GM12801 (cell line): ENCODE data around the gene HK2.

Experiments
- TF ChIP-seq, protein P1 (sequence below): IDR thresholded peaks from one replicate; pipeline ENCODE4 v1.5.1; 2011; ENCODE audit warnings: control low read depth; ENCODE audit not compliant: insufficient read length; ENCODE audit errors: extremely low read depth

HK2 gene

GRCh38 chr2:74908748-74909444, 75.0 kb downstream of the HK2 start:
- TF ChIP-seq, protein P1, sequence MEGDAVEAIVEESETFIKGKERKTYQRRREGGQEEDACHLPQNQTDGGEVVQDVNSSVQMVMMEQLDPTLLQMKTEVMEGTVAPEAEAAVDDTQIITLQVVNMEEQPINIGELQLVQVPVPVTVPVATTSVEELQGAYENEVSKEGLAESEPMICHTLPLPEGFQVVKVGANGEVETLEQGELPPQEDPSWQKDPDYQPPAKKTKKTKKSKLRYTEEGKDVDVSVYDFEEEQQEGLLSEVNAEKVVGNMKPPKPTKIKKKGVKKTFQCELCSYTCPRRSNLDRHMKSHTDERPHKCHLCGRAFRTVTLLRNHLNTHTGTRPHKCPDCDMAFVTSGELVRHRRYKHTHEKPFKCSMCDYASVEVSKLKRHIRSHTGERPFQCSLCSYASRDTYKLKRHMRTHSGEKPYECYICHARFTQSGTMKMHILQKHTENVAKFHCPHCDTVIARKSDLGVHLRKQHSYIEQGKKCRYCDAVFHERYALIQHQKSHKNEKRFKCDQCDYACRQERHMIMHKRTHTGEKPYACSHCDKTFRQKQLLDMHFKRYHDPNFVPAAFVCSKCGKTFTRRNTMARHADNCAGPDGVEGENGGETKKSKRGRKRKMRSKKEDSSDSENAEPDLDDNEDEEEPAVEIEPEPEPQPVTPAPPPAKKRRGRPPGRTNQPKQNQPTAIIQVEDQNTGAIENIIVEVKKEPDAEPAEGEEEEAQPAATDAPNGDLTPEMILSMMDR: no peak

DNA sequence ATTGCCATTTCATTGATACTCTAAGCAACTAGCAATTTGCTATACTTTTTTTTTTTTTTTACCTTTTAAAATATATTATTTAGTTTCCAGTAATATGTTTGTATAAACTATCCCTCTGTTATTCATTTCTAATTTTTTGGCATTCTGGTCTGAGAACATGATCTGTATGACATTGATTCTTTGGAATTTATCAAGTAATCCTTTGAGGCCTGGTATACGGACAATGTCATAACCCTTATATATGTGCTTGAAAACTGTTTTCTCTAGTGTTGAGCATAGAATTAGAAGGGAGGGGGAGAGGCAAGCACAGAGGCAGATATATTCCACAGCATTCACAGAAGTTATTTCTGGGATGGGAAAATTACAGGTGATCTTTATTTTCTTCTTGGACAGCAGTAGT, 76.3 kb downstream of the HK2 start:
- TF ChIP-seq, protein P1: no peak

- TF ChIP-seq, protein P1: no peak
Observed at GRCh38 chr2:74911061-74911460, 77.1 kb downstream of the HK2 start.

DNA sequence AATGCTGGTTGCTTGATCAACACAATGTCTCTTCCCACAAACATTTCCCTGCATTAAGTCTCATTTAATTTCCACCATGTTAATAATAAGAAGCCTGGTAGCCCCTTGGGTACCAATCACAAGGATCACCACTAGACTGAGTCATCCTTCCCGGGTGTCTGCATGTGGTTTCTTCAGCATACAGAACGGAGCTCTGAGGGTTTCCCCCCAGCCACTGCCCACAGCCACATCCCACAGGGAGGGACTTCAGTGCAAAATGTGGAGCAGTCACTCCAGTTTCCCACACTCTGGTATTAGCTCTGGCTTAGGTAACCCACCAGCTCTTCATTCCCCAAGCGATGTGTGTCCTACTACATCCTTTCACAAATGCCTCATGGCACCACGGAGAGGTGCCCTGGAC, 81.8 kb downstream of the HK2 start:
- TF ChIP-seq, protein P1: no peak

DNA sequence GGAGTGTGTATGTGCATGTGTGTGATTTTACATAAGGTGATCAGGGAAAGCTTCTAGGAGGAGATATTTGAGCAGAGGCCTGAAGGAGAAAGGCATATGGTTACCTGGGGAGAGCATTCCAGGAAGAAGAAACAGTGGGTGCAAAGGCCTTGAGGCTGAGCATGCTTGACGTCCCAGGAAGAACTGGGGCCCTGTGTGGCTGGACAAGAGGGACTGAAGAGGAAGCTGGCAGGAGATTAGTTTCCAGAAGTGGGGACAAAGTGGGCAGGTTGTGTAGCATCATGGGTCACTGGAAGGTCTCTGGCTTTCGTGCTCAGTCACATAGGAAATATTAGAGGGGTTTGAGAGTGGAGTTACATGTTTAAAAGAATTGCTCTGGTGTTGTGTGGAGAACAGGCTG, 82.5 kb downstream of the HK2 start:
- TF ChIP-seq, protein P1: no peak

- TF ChIP-seq, protein P1: no peak
Observed at GRCh38 chr2:74917702-74918619, 84.0 kb downstream of the HK2 start.

GRCh38 chr2:74919827-74920226, 85.9 kb downstream of the HK2 start:
- TF ChIP-seq, protein P1: no peak
